GM12878 (cell line): Measurements from ENCODE around the gene METTL9.

Source experiments
- BHLHE40 ChIP-seq, 2 experiments: fragments of 450-650 bp in 1 of 2; IDR thresholded peaks; 2 replicates each; pipeline ENCODE4 v1.6.1; 2011 to 2017; ENCODE audit warnings: low read depth in 2 of 2, borderline replicate concordance in 1 of 2, improper control_type of control experiment in 1 of 2, low read length in 1 of 2, mild to moderate bottlenecking in 1 of 2
- CREB1 ChIP-seq: IDR thresholded peaks from 2 replicates; pipeline ENCODE4 v1.6.1; 2012; ENCODE audit warnings: low read depth, mild to moderate bottlenecking, inconsistent platforms
- CTCF ChIP-seq, 3 experiments: IDR thresholded peaks in 2 of 3; conservative IDR thresholded peaks in 1 of 3; 2 replicates each; pipeline ENCODE4 v1.5.1; 2011; ENCODE audit warnings: low read depth in 3 of 3, low read length in 3 of 3, mild to moderate bottlenecking in 3 of 3, control low read depth in 2 of 3, moderate library complexity in 2 of 3, inconsistent platforms in 1 of 3, mixed read lengths in 1 of 3; ENCODE audit not compliant: control insufficient read depth in 2 of 3, insufficient read depth in 1 of 3; ENCODE audit errors: extremely low read depth in 1 of 3
- EP300 ChIP-seq, 2 experiments: fragments of 150-350 bp in 1 of 2; IDR thresholded peaks; 2 replicates each; pipeline ENCODE4 v1.6.1; 2011 to 2012; ENCODE audit warnings: low read depth in 2 of 2, low read length in 2 of 2, borderline replicate concordance in 1 of 2, improper control_type of control experiment in 1 of 2, inconsistent platforms in 1 of 2; ENCODE audit not compliant: control insufficient read depth in 1 of 2
- NRF1 ChIP-seq: conservative IDR thresholded peaks from 2 replicates; pipeline ENCODE4 v1.6.1; 2011; ENCODE audit warnings: mild to moderate bottlenecking, low read depth, low read length, improper control_type of control experiment
- RAD21 ChIP-seq: IDR thresholded peaks from 2 replicates; pipeline ENCODE4 v1.6.1; 2011; ENCODE audit warnings: mild to moderate bottlenecking, low read depth, low read length, moderate library complexity; ENCODE audit not compliant: insufficient read depth
- ZBTB11 ChIP-seq: fragments of 450-650 bp; formaldehyde crosslinking; IDR thresholded peaks from 2 replicates; pipeline ENCODE4 v1.5.0; 2022; ENCODE audit warnings: mild to moderate bottlenecking, missing genetic modification characterization
- ZZZ3 ChIP-seq: IDR thresholded peaks from 2 replicates; pipeline ENCODE4 v1.6.1; 2011; ENCODE audit warnings: low read depth; ENCODE audit not compliant: control insufficient read depth, insufficient read length

DNA sequence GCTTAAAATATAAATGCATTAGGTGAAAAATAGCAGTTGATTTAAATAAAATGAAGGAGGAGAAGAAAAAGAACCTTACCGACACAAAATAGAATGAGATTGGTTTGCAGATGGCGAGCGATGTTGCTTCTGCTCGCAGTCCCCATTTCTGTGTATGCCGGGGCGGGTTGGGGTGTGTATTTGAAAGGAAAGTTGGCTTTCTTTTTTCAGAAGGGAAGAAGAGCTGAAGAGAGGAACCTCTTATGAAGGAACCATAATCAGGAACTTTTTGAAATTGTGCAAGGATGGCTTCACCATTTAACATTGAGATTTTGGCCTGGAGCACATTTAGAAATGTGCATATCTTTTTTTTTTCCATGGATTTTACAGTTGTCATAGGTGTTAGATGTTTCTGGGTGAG, 53.1 kb downstream of the METTL9 start, which contains the start of gene IGSF6:
- TF ChIP-seq ZBTB11, result no peak
- TF ChIP-seq RAD21, result no peak
- TF ChIP-seq NRF1, result no peak
- no peak for TF ChIP-seq BHLHE40 (IDR thresholded peaks at IDR 0.05; ENCODE audit: borderline replicate concordance in 1 of 2, low read depth in 2 of 2, low read length in 1 of 2)
- TF ChIP-seq ZZZ3, result no peak
- no peak for TF ChIP-seq CTCF (IDR thresholded peaks at IDR 0.05 in 2 of 3, conservative IDR thresholded peaks at IDR 0.05 in 1 of 3; ENCODE audit: control insufficient read depth in 2 of 3, extremely low read depth in 1 of 3, insufficient read depth in 1 of 3, low read depth in 3 of 3, low read length in 3 of 3)
- no peak for TF ChIP-seq CREB1
- no peak for TF ChIP-seq EP300 (IDR thresholded peaks at IDR 0.05; ENCODE audit: borderline replicate concordance in 1 of 2, control insufficient read depth in 1 of 2, low read depth in 2 of 2, low read length in 2 of 2)
